ENCODE measurements around the gene RPRML. TPM values are rescaled to one million over a fixed set of nuclear protein-coding genes. Genes with fewer than 3 reads are reported as not detected.
"Not testable (repeated sequence)": the region's sequence is repeated elsewhere in the genome, so short reads cannot be mapped to it uniquely, and the experiment has no call there.

Gene RPRML
- total RNA-seq, 1 donor from 2014 or later = not detected

GRCh38 chr17:46976626-46977270 lies 2.3 kb downstream of the RPRML start:
- no peak for DNase-seq (ENCODE audit: low spot score)

- DNase-seq (ENCODE audit: low spot score) = no peak
Measured at GRCh38 chr17:46975287-46975686, 3.8 kb downstream of the RPRML start.

GRCh38 chr17:46974086-46974485 lies 5.0 kb downstream of the RPRML start:
- no peak for DNase-seq (ENCODE audit: low spot score)

GRCh38 chr17:46972346-46972745 lies 6.7 kb downstream of the RPRML start:
- DNase-seq (ENCODE audit: low spot score) = no peak

GRCh38 chr17:46971647-46972300 lies 7.3 kb downstream of the RPRML start:
- DNase-seq (ENCODE audit: low spot score) = no peak

GRCh38 chr17:46968896-46969295 lies 10.2 kb downstream of the RPRML start:
- no peak for DNase-seq (ENCODE audit: low spot score)

GRCh38 chr17:46968224-46968834 lies 10.7 kb downstream of the RPRML start:
- no peak for DNase-seq (ENCODE audit: low spot score)

- no peak for DNase-seq (ENCODE audit: low spot score)
Measured at GRCh38 chr17:46964315-46965265, 14.5 kb downstream of the RPRML start.

GRCh38 chr17:46963571-46963970 lies 15.5 kb downstream of the RPRML start:
- no peak for DNase-seq (ENCODE audit: low spot score)

- no peak for DNase-seq (ENCODE audit: low spot score)
Measured at GRCh38 chr17:46962374-46962790, 16.7 kb downstream of the RPRML start.

- DNase-seq (ENCODE audit: low spot score) = no peak
Measured at GRCh38 chr17:46960152-46960551, 18.9 kb downstream of the RPRML start.

GRCh38 chr17:46958041-46958591 lies 20.9 kb downstream of the RPRML start:
- DNase-seq (ENCODE audit: low spot score) = no peak

GRCh38 chr17:46953191-46953590 lies 25.9 kb downstream of the RPRML start:
- DNase-seq (ENCODE audit: low spot score) = not testable (repeated sequence)

- no peak for DNase-seq (ENCODE audit: low spot score)
Measured at GRCh38 chr17:46952115-46952514, 26.9 kb downstream of the RPRML start.

GRCh38 chr17:46951706-46952105 lies 27.3 kb downstream of the RPRML start:
- DNase-seq (ENCODE audit: low spot score) = no peak

- no peak for DNase-seq (ENCODE audit: low spot score)
Measured at GRCh38 chr17:46950997-46951621, 27.9 kb downstream of the RPRML start.

- no peak for DNase-seq (ENCODE audit: low spot score)
Measured at GRCh38 chr17:46950342-46950996, 28.6 kb downstream of the RPRML start.

- no peak for DNase-seq (ENCODE audit: low spot score)
Measured at GRCh38 chr17:46949291-46950174, 29.5 kb downstream of the RPRML start.

- no peak for DNase-seq (ENCODE audit: low spot score)
Measured at GRCh38 chr17:46948544-46948943, 30.5 kb downstream of the RPRML start.

- no peak for DNase-seq (ENCODE audit: low spot score)
Measured at GRCh38 chr17:46947216-46947615, 31.8 kb downstream of the RPRML start.

Data from umbilical cord (tissue), 2 donors.